Measurements from ENCODE around the gene TNS4.

DNA sequence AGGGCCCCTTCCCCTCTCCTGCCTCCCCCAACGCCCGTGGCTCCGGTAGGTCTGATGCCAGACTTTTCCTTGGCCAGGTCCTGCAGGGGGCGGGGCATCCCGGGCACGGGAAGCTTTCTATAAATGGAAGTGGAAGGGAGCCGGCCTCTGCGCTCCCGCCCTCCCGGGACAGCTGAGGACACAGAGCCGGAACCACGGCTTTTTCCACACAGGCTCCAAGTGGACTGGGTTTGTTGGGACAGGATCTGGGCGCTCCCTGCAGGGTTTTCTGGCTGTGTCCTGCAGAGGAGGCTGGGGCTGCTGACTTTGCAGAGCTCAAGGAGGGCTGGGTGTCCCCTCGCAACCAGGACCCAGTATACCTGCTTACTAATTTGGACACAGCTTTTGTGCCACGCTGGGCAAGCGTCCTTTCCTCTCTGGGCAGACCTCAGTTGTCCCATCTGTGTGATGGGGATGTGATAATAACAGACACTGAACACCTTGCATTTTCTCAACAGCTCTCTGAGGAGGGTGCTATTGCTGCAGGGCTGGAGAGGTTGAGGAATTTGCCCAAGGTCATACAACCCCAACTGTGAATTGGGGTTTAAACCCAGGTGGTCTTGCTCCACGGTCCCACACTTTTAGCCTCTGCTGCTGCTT is 1.8 kb downstream of the TNS4 start:
- no peak for TF ChIP-seq EZH2 (IDR thresholded peaks at IDR 0.05)
- TF ChIP-seq POLR2AphosphoS5 (IDR thresholded peaks at IDR 0.05; ENCODE audit: borderline replicate concordance, low read depth, low read length), result no peak

Measured in SK-N-MC (cell line).